GM19328 (cell line): ENCODE data around the gene LOXL4.
"Not testable (repeated sequence)": the region's sequence is repeated elsewhere in the genome, so short reads cannot be mapped to it uniquely, and the experiment has no call there.

Experiments
- ATAC-seq: cut with Tn5 transposase; IDR thresholded peaks from one replicate; pipeline ENCODE4 v1.9.1; 2021; ENCODE audit warnings: mild to moderate bottlenecking, moderate library complexity; ENCODE audit not compliant: unreplicated experiment

The LOXL4 gene

GRCh38 chr10:98248018-98248417, 20.0 kb downstream of the LOXL4 start:
- no peak for ATAC-seq

- no peak for ATAC-seq
These were observed 20.8 kb downstream of the LOXL4 start for GRCh38 chr10:98246911-98247805.

- no peak for ATAC-seq
These were observed 23.4 kb downstream of the LOXL4 start for GRCh38 chr10:98244586-98244985.

DNA sequence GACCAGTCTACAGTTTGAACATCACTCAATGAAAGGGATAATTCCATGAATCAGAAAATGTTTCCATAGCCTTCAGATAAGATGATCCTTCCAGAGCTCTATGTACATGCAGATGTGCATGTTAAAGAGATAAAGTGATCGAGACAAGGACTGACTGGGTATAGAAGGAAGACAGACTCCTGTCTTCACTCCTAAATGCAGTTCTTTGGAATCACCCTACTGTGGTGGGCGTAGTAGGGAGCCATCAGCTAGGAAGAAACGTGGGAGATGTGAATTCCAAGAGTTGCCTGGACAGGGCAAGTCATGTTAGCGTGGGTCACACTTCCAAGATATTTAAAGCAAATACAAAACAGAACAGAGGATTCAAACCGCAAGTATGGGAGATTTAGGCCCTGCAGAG, 23.9 kb downstream of the LOXL4 start:
- no peak for ATAC-seq

DNA sequence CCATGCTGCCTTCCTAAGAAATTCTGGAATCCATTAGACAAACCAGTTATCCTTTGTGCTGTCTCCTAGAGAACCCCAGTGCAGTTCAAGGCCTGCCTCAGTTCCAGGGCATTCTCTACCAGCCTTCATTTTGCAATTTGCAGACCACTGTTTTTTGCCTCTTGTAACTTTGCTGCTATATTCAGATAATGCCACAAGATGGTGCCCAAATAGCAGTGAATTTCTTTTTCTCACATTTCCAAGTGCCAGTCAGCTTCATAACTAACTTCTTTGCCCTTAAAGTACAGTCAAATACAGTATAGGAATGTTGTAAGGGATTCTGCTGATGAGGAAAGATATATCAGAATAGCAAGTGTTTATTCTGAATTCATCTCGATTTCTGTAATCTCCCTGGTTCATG, 25.2 kb downstream of the LOXL4 start:
- ATAC-seq: no peak

- ATAC-seq: no peak
These were observed 27.5 kb downstream of the LOXL4 start for GRCh38 chr10:98240524-98240923.

GRCh38 chr10:98238391-98238790, 29.6 kb downstream of the LOXL4 start:
- no peak for ATAC-seq

- ATAC-seq: no peak
These were observed 31.1 kb downstream of the LOXL4 start for GRCh38 chr10:98236862-98237261.

DNA sequence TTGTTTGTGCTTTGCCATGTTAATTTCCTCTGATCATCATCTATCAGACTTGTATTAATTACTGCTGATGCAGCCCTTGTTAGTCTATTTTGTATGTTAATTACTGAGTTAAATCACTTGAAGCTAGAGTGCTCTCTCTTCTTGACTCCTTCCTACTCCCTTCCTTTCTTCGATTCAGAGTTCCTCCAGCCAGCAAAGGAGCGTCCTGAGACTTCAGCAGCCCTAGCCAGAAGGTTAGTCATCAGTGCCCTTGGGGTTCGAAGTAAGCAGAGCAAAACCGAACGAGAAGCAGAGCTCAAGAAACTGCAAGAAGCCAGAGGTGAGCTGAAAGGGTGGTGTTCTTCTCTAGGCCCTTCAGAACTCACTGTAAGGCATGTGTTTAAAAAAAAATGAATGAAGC, 32.1 kb downstream of the LOXL4 start:
- no peak for ATAC-seq

GRCh38 chr10:98231417-98231816, 36.6 kb downstream of the LOXL4 start:
- no peak for ATAC-seq

GRCh38 chr10:98228266-98228665, 39.7 kb downstream of the LOXL4 start:
- ATAC-seq: not testable (repeated sequence)

DNA sequence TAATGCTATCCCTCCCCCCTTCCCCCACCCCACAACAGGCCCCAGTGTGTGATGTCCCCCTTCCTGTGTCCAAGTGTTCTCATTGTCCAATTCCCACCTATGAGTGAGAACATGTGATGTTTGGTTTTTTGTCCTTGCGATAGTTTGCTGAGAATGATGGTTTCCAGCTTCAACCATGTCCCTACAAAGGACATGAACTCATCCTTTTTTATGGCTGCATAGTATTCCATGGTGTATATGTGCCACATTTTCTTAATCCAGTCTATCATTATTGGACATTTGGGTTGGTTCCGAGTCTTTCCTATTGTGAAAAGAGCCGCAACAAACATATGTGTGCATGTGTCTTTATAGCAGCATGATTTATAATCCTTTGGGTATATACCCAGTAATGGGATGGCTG, 40.3 kb downstream of the LOXL4 start:
- ATAC-seq: not testable (repeated sequence)

- ATAC-seq: no peak
These were observed 41.4 kb downstream of the LOXL4 start for GRCh38 chr10:98226508-98227144.

GRCh38 chr10:98224996-98225395, 43.0 kb downstream of the LOXL4 start:
- ATAC-seq: no peak

- ATAC-seq: no peak
These were observed 43.5 kb downstream of the LOXL4 start for GRCh38 chr10:98224509-98224908.

DNA sequence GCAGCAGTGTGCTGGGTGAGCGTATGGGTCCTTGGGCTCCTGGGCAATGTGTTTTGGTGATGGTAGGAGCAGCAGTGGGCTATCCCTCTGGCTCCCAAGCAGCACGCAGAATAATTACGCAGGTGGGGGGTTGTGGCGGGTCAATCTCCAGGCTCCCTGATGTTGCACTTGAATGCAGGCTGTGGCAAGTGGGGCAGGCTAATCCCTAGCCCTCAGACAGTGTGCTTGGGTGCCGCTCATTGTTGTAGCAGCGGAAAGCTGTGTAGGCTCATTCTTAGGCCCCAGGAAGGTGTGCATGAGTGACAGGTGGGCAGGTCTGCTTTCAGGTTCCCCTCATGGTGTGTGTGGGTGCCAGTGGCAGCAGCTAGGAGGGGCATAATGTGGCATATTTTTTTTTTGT, 44.1 kb downstream of the LOXL4 start:
- no peak for ATAC-seq

- no peak for ATAC-seq
These were observed 50.2 kb downstream of the LOXL4 start for GRCh38 chr10:98217801-98218200.

GRCh38 chr10:98215373-98215772, 52.6 kb downstream of the LOXL4 start:
- no peak for ATAC-seq

DNA sequence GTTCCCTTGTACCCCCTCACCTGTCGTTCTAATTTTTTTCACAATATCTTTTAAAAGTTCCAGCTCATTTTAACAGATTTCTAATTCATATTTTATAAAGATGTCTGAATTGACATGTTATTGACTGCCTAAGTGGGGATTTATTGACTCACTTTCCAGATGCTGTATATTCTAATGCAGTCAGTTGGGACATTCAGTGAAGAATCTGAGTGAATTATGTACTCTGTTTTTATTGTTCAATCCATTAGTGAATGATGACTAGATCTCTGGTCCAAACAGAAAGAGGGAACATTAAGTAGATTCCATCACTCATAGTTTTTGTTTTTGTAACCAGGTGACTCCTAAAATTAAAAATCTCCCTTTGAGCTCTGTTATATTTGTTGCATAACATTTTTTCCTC, 54.3 kb downstream of the LOXL4 start:
- no peak for ATAC-seq

DNA sequence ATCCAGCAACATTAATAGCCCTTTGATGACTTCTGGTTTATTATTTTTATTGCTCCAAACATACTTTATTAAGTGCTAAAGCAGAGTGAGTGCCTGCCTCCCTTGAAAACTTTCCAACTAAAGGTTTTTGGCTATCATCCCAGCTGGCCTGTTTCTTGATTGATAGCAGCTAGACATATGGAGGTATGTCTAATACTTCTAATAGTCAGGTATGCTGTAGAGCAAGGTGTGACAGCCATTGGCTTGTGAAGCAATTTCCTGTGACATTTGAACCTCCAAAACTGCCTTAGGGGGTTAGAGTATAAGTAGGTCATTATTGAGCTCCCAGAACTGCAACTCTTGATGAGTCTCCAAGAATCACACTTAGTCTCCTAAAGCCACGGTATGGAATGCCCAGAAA, 55.8 kb downstream of the LOXL4 start:
- no peak for ATAC-seq

DNA sequence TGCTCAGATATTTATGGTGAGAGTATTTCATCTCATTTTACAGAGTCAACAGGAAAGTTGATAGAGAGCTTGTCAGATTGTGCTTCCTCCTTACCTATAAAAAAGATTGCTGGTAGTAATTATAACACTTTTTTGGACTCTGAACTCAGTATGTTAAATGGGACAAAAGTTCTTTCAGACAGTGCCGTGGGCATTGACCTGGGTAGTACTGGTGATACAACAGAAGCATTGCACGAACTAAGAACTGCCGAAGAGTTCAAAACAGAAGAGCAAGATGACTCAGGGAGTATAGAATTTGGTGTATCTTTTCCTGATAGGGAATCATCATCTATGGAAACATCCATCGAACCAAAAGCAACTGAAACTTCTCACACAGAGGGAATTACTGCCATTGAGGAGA, 58.6 kb downstream of the LOXL4 start:
- ATAC-seq: no peak

DNA sequence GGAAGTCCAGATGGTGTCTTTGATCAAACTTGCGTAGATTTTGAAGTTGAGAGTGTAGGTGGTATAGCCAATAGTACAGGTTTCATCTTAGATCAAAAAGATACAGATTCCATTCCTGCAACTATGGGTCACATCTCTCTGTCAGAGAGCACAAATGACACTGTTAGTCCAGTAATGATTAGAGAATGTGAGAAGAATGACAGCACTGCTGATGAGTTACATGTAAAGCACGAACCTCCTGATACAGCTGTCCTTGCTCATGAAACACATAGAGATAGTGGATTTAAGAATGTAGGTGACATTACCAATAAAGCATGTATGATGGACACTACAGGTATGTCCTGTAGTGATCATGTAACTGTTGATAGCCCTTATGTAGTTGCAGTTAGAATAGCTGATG, 59.1 kb downstream of the LOXL4 start:
- no peak for ATAC-seq
